Measurements from ENCODE around the gene COL9A3. TPM values are rescaled to one million over a fixed set of nuclear protein-coding genes. Genes with fewer than 3 reads are reported as not detected.

COL9A3 gene
- total and polyA plus RNA-seq, 8 donors = 1.7 to 183 (median 9.5) TPM

DNA sequence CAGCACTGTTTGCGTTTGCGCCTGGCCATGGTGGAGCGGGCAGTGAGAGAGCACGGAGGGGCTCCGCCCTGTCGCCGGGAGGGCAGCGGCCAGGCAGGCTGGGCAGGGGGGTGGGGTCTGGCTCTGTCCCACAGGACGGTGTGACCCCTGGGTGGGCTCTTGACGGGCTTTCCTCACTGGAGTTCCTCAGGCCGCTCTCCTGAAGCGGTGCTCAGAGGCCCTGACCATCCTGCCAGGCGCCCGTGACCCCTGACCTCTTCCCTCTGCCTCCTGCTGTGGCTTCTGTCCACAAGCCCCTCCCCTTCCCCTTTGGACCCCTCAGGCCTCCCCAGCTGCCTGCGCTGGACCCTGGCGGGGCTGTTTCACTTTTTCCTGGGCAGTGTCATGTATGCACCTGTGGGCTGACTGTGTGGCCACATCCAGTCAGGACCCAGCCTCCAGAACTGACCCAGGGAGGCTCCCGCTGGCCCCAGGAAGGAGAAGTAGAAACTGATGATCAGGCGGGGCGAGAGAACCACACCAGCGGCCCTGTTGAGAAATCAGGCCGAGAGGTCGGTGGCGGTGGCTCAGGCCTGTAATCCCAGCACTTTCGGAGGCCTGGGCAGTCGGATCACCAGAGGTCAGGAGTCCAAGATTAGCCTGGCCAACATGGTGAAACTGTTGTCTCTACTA lies 11.0 kb upstream of the COL9A3 start:
- intact Hi-C loops (cut with DNase I) = loop anchor here in 1 of 3 donors (5.0 kb wide), 1 partner anchor 134 kb away; no protein-coding TSS in a partner anchor
- peak in 3 of 4 donors; percentile 1 to 25 (median 19) for ATAC-seq
- 41 to 48% methylated on average over 21 to 25 of the region's 25 CpGs for WGBS, 2 donors
- no peak for DNase-seq
- Histone ChIP-seq H3K27me3 (no peaks in the 10 kb centered on the region), H3K4me3 (peak overlapping the region; percentile 94 to 98 (median 98)), H3K27ac (peak overlapping the region in 2 of 4 donors; percentile 70 to 71), H3K36me3 (peaks cover 0 to 27% (median 11%) of the 10 kb centered on the region in 3 donors), H3K4me1 (peaks cover 7 to 11% (median 9%) of the 10 kb centered on the region in 3 donors), H3K9me3 (no peaks in the 10 kb centered on the region)
- no peak for FAIRE-seq
- TF ChIP-seq, protein P1, sequence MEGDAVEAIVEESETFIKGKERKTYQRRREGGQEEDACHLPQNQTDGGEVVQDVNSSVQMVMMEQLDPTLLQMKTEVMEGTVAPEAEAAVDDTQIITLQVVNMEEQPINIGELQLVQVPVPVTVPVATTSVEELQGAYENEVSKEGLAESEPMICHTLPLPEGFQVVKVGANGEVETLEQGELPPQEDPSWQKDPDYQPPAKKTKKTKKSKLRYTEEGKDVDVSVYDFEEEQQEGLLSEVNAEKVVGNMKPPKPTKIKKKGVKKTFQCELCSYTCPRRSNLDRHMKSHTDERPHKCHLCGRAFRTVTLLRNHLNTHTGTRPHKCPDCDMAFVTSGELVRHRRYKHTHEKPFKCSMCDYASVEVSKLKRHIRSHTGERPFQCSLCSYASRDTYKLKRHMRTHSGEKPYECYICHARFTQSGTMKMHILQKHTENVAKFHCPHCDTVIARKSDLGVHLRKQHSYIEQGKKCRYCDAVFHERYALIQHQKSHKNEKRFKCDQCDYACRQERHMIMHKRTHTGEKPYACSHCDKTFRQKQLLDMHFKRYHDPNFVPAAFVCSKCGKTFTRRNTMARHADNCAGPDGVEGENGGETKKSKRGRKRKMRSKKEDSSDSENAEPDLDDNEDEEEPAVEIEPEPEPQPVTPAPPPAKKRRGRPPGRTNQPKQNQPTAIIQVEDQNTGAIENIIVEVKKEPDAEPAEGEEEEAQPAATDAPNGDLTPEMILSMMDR (IDR thresholded peaks at IDR 0.05) = no peak

GRCh38 chr20:62806383-62807050 lies 10.3 kb upstream of the COL9A3 start:
- no peak for DNase-seq
- peaks cover 0 to 33% (median 11%) of the 10 kb centered on the region in 3 donors for H3K36me3 ChIP-seq
- H3K4me3 ChIP-seq = peak overlapping the region in 1 of 4 donors; percentile 98
- TF ChIP-seq, protein P1 (IDR thresholded peaks at IDR 0.05) = no peak
- H3K27ac ChIP-seq = no peak overlapping the region
- H3K4me1 ChIP-seq = peaks cover 7 to 11% (median 9%) of the 10 kb centered on the region in 3 donors
- no peak for ATAC-seq
- no peaks in the 10 kb centered on the region for H3K9me3 ChIP-seq
- 71 to 88% methylated on average over 11 of the region's 11 CpGs for WGBS, 2 donors
- no peak for FAIRE-seq
- intact Hi-C loops (cut with DNase I) = loop anchor here in 1 of 3 donors (5.0 kb wide), 1 partner anchor 134 kb away; no protein-coding TSS in a partner anchor
- H3K27me3 ChIP-seq = no peaks in the 10 kb centered on the region

DNA sequence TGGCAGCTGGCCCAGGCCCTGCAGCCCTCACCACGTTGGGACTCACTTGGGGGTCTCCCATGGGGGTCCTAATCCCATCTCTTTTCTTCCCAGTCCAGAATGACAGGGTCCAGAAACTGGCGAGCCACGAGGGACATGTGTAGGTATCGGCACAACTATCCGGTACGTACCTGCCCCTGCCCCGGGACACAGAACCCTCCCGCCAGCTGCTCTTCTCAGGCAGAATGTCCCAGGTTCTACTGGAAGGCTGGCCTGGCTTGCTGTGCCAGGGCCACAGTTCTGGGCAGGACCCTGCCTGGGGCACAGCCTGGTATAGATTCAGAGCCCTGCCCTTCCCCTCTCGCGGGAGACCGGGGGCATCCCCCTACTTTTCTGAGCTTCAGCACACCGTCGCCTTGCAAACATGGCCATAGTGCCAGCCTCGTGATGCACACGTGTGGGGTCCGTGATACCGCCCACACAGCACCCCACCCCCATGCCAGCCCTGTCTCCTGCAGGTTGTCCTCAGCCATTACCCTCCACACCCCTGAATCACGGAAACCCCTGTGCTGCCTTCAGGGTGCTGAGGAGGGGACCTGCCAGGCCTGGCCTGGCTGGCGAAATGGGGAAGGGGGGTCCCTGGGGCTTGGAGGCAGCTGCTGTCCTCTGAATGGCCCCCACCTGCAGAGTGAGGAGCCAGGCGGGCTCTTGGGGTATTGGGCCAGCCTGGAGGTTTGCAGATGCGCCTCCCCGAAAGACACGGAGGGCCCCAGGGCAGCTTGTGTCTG lies 9.2 kb upstream of the COL9A3 start:
- TF ChIP-seq, protein P1 (IDR thresholded peaks at IDR 0.05) = no peak
- no peak overlapping the region for H3K4me3 ChIP-seq
- peaks cover 7 to 11% (median 9%) of the 10 kb centered on the region in 3 donors for H3K4me1 ChIP-seq
- ATAC-seq = no peak
- FAIRE-seq = no peak
- H3K36me3 ChIP-seq = peaks cover 0 to 44% (median 18%) of the 10 kb centered on the region in 3 donors
- DNase-seq = no peak
- H3K27ac ChIP-seq = no peak overlapping the region
- intact Hi-C loops (cut with DNase I) = loop anchor here in 1 of 3 donors (5.0 kb wide), 1 partner anchor 135 kb away; no protein-coding TSS in a partner anchor
- no peaks in the 10 kb centered on the region for H3K9me3 ChIP-seq
- no peaks in the 10 kb centered on the region for H3K27me3 ChIP-seq
- WGBS, 2 donors = 82 to 90% methylated on average over 23 of the region's 23 CpGs

DNA sequence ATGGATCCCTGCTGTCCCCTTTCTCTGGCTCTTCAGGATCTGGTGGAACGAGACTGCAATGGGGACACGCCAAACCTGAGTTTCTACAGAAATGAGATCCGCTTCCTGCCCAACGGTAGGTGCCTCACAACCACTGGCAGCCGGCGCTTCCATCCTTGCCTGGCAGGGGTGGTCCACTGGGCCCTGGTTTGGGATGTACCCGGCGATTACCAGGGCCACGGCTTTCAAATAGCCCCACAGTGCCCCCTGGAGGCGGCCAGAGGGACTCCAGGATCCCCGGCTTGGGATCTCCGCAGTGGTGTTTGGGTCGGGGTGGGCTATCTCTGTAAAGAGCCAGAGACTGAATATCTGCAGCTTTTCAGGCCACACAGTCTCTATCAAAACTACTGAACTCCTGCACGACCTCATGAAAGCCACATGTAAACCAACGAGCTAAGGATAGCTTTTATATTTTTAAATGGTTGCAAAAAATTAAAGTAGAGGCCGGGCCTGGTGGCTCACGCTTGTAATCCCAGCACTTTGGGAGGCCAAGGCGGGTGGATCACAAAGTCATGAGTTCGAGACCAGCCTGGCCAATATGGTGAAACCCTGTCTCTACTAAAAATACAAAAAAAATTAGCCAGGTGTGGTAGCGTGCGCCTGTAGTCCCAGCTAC lies 8.5 kb upstream of the COL9A3 start:
- peaks cover 0 to 47% (median 22%) of the 10 kb centered on the region in 3 donors for H3K36me3 ChIP-seq
- no peak for FAIRE-seq
- H3K27ac ChIP-seq = no peak overlapping the region
- 41 to 44% methylated on average over 21 of the region's 21 CpGs for WGBS, 2 donors
- H3K4me1 ChIP-seq = peaks cover 7 to 11% (median 9%) of the 10 kb centered on the region in 3 donors
- ATAC-seq = peak; percentile 32 to 73 (median 64)
- intact Hi-C loops (cut with DNase I) = loop anchor here in 1 of 3 donors (5.0 kb wide), 1 partner anchor 136 kb away; no protein-coding TSS in a partner anchor
- peak in 3 of 6 donors; percentile 74 to 88 (median 75) for DNase-seq
- H3K4me3 ChIP-seq = no peak overlapping the region
- no peaks in the 10 kb centered on the region for H3K9me3 ChIP-seq
- no peaks in the 10 kb centered on the region for H3K27me3 ChIP-seq
- TF ChIP-seq, protein P1 (IDR thresholded peaks at IDR 0.05) = peak; percentile 81 to 94 (median 88)

Measured in pancreas (tissue), 10 donors.